Keratinocyte (primary cell): ENCODE data around the gene PTPRN2. TPM values are rescaled to one million over a fixed set of nuclear protein-coding genes. Genes with fewer than 3 reads are reported as not detected.
"Not testable (repeated sequence)": the region's sequence is repeated elsewhere in the genome, so short reads cannot be mapped to it uniquely, and the experiment has no call there.

Experiments
- DNase-seq: peaks from one replicate; pipeline ENCODE4 v3.0.0-alpha.2; 2011; ENCODE audit warnings: low read depth, missing footprints, low spot score
- FAIRE-seq: peaks from 2 replicates; lab custom pipeline; 2011; peaks lifted over from hg19 to GRCh38; lab: Jason Lieb, UNC
- H2AFZ ChIP-seq: 2 replicates; pipeline ENCODE4 v1.6.0; 2012; ENCODE audit warnings: low read length, control low read depth, inconsistent platforms; ENCODE audit not compliant: control insufficient read depth
- H3K27ac ChIP-seq: 2 replicates; pipeline ENCODE4 v1.5.1; 2011; ENCODE audit warnings: low read length; ENCODE audit not compliant: control insufficient read depth, insufficient read depth
- H3K27me3 ChIP-seq: 3 replicates; pipeline ENCODE4 v1.6.0; 2011; ENCODE audit warnings: low read length; ENCODE audit not compliant: control insufficient read depth, insufficient read depth; ENCODE audit errors: extremely low read depth
- H3K36me3 ChIP-seq, 2 experiments: 2 replicates in 1 of 2; 3 replicates in 1 of 2; pipeline ENCODE4 v1.5.1; 2011; ENCODE audit warnings: low read length in 2 of 2, mild to moderate bottlenecking in 1 of 2; ENCODE audit not compliant: control insufficient read depth in 2 of 2, insufficient read depth in 2 of 2; ENCODE audit errors: extremely low read depth in 1 of 2
- H3K4me1 ChIP-seq: 3 replicates; pipeline ENCODE4 v1.5.1; 2011; ENCODE audit warnings: low read length; ENCODE audit not compliant: control insufficient read depth, insufficient read depth; ENCODE audit errors: extremely low read depth
- H3K4me2 ChIP-seq: 3 replicates; pipeline ENCODE4 v1.6.0; 2011; ENCODE audit warnings: low read depth, low read length; ENCODE audit not compliant: control insufficient read depth, insufficient read depth; ENCODE audit errors: extremely low read depth
- H3K4me3 ChIP-seq, 3 experiments: fragments of 200-600 bp in 1 of 3; sonication (generic) in 1 of 3; 2 replicates in 2 of 3; 3 replicates in 1 of 3; pipeline ENCODE4 v1.5.1; 2011 to 2016; ENCODE audit warnings: low read length in 3 of 3, mild to moderate bottlenecking in 3 of 3, control low read depth in 2 of 3, inconsistent platforms in 1 of 3, low read depth in 1 of 3, mixed read lengths in 1 of 3, mixed run types in 1 of 3, moderate library complexity in 1 of 3; ENCODE audit not compliant: control insufficient read depth in 2 of 3, insufficient read depth in 2 of 3; ENCODE audit errors: extremely low read depth in 1 of 3
- H3K79me2 ChIP-seq: 2 replicates; pipeline ENCODE4 v1.6.0; 2012; ENCODE audit warnings: low read length; ENCODE audit not compliant: control insufficient read depth, insufficient read depth
- H3K9ac ChIP-seq: 3 replicates; pipeline ENCODE4 v1.6.0; 2011; ENCODE audit warnings: low read length; ENCODE audit not compliant: control insufficient read depth, insufficient read depth; ENCODE audit errors: extremely low read depth
- H3K9me1 ChIP-seq: 3 replicates; pipeline ENCODE4 v1.6.0; 2011; ENCODE audit warnings: low read length; ENCODE audit not compliant: control insufficient read depth, insufficient read depth; ENCODE audit errors: extremely low read depth
- H3K9me3 ChIP-seq: 2 replicates; pipeline ENCODE4 v1.5.1; 2012; ENCODE audit warnings: low read depth, low read length; ENCODE audit not compliant: control insufficient read depth
- H4K20me1 ChIP-seq: 3 replicates; pipeline ENCODE4 v1.6.0; 2011; ENCODE audit warnings: low read length; ENCODE audit not compliant: control insufficient read depth, insufficient read depth; ENCODE audit errors: extremely low read depth
- CTCF ChIP-seq, 3 experiments: IDR thresholded peaks in 1 of 3; conservative IDR thresholded peaks in 1 of 3; optimal IDR thresholded peaks in 1 of 3; 2 replicates in 2 of 3; 3 replicates in 1 of 3; pipeline versions ENCODE3 to v1.5.1; 2011; ENCODE audit warnings: low read length in 3 of 3, mild to moderate bottlenecking in 3 of 3, moderate library complexity in 2 of 3, control low read depth in 1 of 3, inconsistent platforms in 1 of 3; ENCODE audit not compliant: insufficient read depth in 2 of 3; ENCODE audit errors: extremely low read depth in 1 of 3
- EZH2 ChIP-seq: IDR thresholded peaks from one replicate; pipeline ENCODE4 v1.6.1; 2012; ENCODE audit warnings: inconsistent platforms, mild to moderate bottlenecking, low read length, moderate library complexity
- dilution Hi-C: fragments of 300-500 bp; cut with MboI; formaldehyde crosslinking; loops from one replicate; pipeline ENCODE4 v1.7.0; 2020; ENCODE audit warnings: low sequenced_read_pairs; ENCODE audit not compliant: extremely low pct_ligation_motif_present
- polyA plus RNA-seq, 5 experiments: library from polyadenylated mRNA; depleted of rRNA in 3 of 5; stranded (reverse) in 3 of 5; stranded (forward) in 1 of 5; unstranded in 1 of 5; fragments of >200 nt; gene quantifications; 1 replicate in 1 of 5; 2 replicates in 3 of 5; 3 replicates in 1 of 5; pipeline versions ENCODE4 v1.2.1 to v1.2.3, GENCODE V29; 2011 to 2012; ENCODE audit warnings: missing spikeins in 2 of 5, low read depth in 1 of 5, low replicate concordance in 1 of 5

The PTPRN2 gene
- polyA plus RNA-seq, 1 donor (not counting 4 experiments of a cell fraction or from before 2014, with no cell fraction given), result not detected

- no peak for TF ChIP-seq EZH2
- no peak for TF ChIP-seq CTCF (optimal IDR thresholded peaks at IDR 0.05 in 1 of 3, IDR thresholded peaks at IDR 0.05 in 1 of 3, conservative IDR thresholded peaks at IDR 0.05 in 1 of 3; ENCODE audit: extremely low read depth in 1 of 3, insufficient read depth in 2 of 3, low read length in 3 of 3)
- Histone ChIP-seq H3K9me3 (peaks cover 15% of the 10 kb centered on the region), H3K27me3 (no peaks in the 10 kb centered on the region)
Measured at GRCh38 chr7:158386866-158387545, 200.6 kb downstream of the PTPRN2 start.

DNA sequence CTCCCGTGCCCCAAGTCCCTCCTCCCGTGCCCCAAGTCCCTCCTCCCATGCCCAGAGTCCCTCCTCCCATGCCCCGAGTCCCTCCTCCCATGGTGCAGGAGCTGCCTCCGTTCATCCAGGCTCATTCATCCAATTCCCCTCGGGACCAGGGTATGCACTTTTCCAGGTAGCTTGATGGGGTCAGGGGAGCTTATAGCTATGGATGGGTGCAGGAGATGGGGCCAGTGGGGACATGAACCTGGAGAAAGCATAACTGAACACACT, 201.3 kb downstream of the PTPRN2 start:
- Histone ChIP-seq H3K27ac (no peak overlapping the region), H3K9me3 (peaks cover 12% of the 10 kb centered on the region), H4K20me1 (no peaks in the 10 kb centered on the region), H2AFZ (no peak overlapping the region), H3K9ac (no peak overlapping the region), H3K4me1 (no peaks in the 10 kb centered on the region), H3K27me3 (no peaks in the 10 kb centered on the region), H3K4me2 (no peak overlapping the region), H3K9me1 (no peaks in the 10 kb centered on the region), H3K79me2 (no peaks in the 10 kb centered on the region), H3K4me3 (no peak overlapping the region), H3K36me3 (no peaks in the 10 kb centered on the region)
- dilution Hi-C loops, result no loop called here
- DNase-seq, result no peak
- no peak for FAIRE-seq
- TF ChIP-seq EZH2 (no peak), CTCF (optimal IDR thresholded peaks at IDR 0.05 in 1 of 3, IDR thresholded peaks at IDR 0.05 in 1 of 3, conservative IDR thresholded peaks at IDR 0.05 in 1 of 3; ENCODE audit: extremely low read depth in 1 of 3, insufficient read depth in 2 of 3, low read length in 3 of 3) (no peak)

More at GRCh38 chr7:158386866-158387545, 200.6 kb downstream of the PTPRN2 start:
- Histone ChIP-seq H3K4me2 (no peak overlapping the region), H2AFZ (no peak overlapping the region), H3K9ac (no peak overlapping the region), H3K4me3 (no peak overlapping the region), H3K9me1 (no peaks in the 10 kb centered on the region), H3K36me3 (no peaks in the 10 kb centered on the region), H3K27ac (no peak overlapping the region), H3K4me1 (no peaks in the 10 kb centered on the region), H3K79me2 (no peaks in the 10 kb centered on the region), H4K20me1 (no peaks in the 10 kb centered on the region)
- FAIRE-seq (no peak), DNase-seq (no peak)
- dilution Hi-C loops, result no loop called here

DNA sequence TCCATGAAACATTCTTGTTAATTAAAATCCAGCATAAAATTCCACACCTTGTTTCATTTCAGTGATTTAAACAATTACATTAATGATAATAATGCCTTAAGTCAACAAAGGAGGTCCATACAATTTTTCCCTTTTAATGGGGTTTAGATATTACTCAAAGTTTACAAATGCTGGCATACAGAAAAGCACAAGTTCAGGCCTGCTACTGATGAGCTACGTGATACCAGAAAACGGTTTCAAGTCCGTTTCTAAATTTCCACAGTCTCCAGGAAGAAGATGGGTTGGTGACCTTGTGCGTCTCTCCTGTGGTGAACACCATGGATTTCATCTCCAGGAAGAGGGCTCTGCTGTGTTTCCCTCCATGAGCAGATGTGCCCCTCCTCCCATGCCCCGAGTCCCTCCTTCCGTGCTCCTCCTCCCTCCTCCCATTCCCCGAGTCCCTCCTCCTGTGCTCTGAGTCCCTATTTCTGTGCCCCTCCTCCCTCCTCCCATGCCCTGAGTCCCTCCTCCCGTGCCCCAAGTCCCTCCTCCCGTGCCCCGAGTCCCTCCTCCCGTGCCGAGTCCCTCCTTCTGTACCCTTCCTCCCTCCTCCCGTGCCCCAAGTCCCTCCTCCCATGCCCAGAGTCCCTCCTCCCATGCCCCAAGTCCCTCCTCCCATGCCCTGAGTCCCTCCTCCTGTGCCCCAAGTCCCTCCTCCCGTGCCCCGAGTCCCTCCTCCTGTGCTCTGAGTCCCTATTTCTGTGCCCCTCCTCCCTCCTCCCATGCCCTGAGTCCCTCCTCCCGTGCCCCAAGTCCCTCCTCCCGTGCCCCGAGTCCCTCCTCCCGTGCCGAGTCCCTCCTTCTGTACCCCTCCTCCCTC, 201.9 kb downstream of the PTPRN2 start:
- not testable (repeated sequence) for H3K9ac ChIP-seq

More for the DNA sequence above, 201.9 kb downstream of the PTPRN2 start:
- dilution Hi-C loops, H3K4me1 ChIP-seq, H3K4me2 ChIP-seq, H3K27ac ChIP-seq, H3K36me3 ChIP-seq, H3K4me3 ChIP-seq, H3K9me1 ChIP-seq, H4K20me1 ChIP-seq, H3K27me3 ChIP-seq, DNase-seq, FAIRE-seq, H3K79me2 ChIP-seq, H2AFZ ChIP-seq: not testable (repeated sequence)
- peaks cover 11% of the 10 kb centered on the region for H3K9me3 ChIP-seq
